ENCODE data around the gene PTCH1.

PTCH1 gene

GRCh38 chr9:95437559-95437958 is 79.2 kb downstream of the PTCH1 start:
- Histone ChIP-seq H3K9me3 (ENCODE audit: insufficient read depth, low read depth, low read length) (peaks cover 6% of the 10 kb centered on the region), H3K36me3 (ENCODE audit: control insufficient read depth in 1 of 2, insufficient read depth in 2 of 2, low read length in 2 of 2) (peaks cover 2 to 3% of the 10 kb centered on the region in 2 experiments), H2BK12ac (ENCODE audit: low read length) (no peak overlapping the region), H3K23ac (ENCODE audit: low read length) (no peak overlapping the region), H3K4me3 (ENCODE audit: low read depth, low read length) (no peak overlapping the region), H2AK5ac (ENCODE audit: low read length) (no peak overlapping the region), H4K91ac (ENCODE audit: low read depth, low read length) (no peak overlapping the region), H3K9ac (ENCODE audit: low read length) (no peak overlapping the region), H4K8ac (ENCODE audit: low read depth, low read length) (no peak overlapping the region), H2AFZ (ENCODE audit: insufficient read depth, low read length, poor library complexity) (no peak overlapping the region), H3K4ac (ENCODE audit: low read depth, low read length) (no peak overlapping the region), H3K79me1 (ENCODE audit: low read length) (no peaks in the 10 kb centered on the region), H3K27ac (ENCODE audit: low read depth, low read length) (no peak overlapping the region), H3K4me2 (ENCODE audit: low read length) (no peak overlapping the region), H3K27me3 (ENCODE audit: insufficient read depth, low read length) (no peaks in the 10 kb centered on the region), H3K79me2 (ENCODE audit: control insufficient read depth, insufficient read depth, low read length, poor library complexity) (no peaks in the 10 kb centered on the region), H3K14ac (ENCODE audit: low read length) (no peak overlapping the region), H2BK120ac (ENCODE audit: insufficient read depth, low read length, poor library complexity) (no peak overlapping the region), H3K18ac (ENCODE audit: low read length) (no peak overlapping the region), H2BK5ac (ENCODE audit: low read depth, low read length, poor library complexity) (no peak overlapping the region), H4K12ac (ENCODE audit: low read depth, low read length) (no peak overlapping the region), H3K4me1 (ENCODE audit: control insufficient read depth in 1 of 2, insufficient read depth in 2 of 2, low read length in 2 of 2) (peaks cover 0 to 3% of the 10 kb centered on the region in 2 experiments)
- DNase-seq: no peak
- no CpG with 5 or more reads among the region's 6 CpGs for WGBS (ENCODE audit: extremely low coverage, insufficient coverage, insufficient read length)

- Histone ChIP-seq H4K91ac (ENCODE audit: low read depth, low read length) (no peak overlapping the region), H3K14ac (ENCODE audit: low read length) (no peak overlapping the region), H4K12ac (ENCODE audit: low read depth, low read length) (no peak overlapping the region), H3K4me1 (ENCODE audit: control insufficient read depth in 1 of 2, insufficient read depth in 2 of 2, low read length in 2 of 2) (peaks cover 0 to 3% of the 10 kb centered on the region in 2 experiments), H2BK120ac (ENCODE audit: insufficient read depth, low read length, poor library complexity) (no peak overlapping the region), H3K79me2 (ENCODE audit: control insufficient read depth, insufficient read depth, low read length, poor library complexity) (no peaks in the 10 kb centered on the region), H3K27me3 (ENCODE audit: insufficient read depth, low read length) (no peaks in the 10 kb centered on the region), H2AK5ac (ENCODE audit: low read length) (no peak overlapping the region), H3K23ac (ENCODE audit: low read length) (no peak overlapping the region), H2BK12ac (ENCODE audit: low read length) (no peak overlapping the region), H3K79me1 (ENCODE audit: low read length) (no peaks in the 10 kb centered on the region), H3K27ac (ENCODE audit: low read depth, low read length) (no peak overlapping the region), H3K18ac (ENCODE audit: low read length) (no peak overlapping the region), H2AFZ (ENCODE audit: insufficient read depth, low read length, poor library complexity) (no peak overlapping the region), H3K9me3 (ENCODE audit: insufficient read depth, low read depth, low read length) (peaks cover 6% of the 10 kb centered on the region), H3K9ac (ENCODE audit: low read length) (no peak overlapping the region), H3K4ac (ENCODE audit: low read depth, low read length) (no peak overlapping the region), H3K4me3 (ENCODE audit: low read depth, low read length) (no peak overlapping the region), H2BK5ac (ENCODE audit: low read depth, low read length, poor library complexity) (no peak overlapping the region), H3K36me3 (ENCODE audit: control insufficient read depth in 1 of 2, insufficient read depth in 2 of 2, low read length in 2 of 2) (no peaks in the 10 kb centered on the region), H3K4me2 (ENCODE audit: low read length) (no peak overlapping the region), H4K8ac (ENCODE audit: low read depth, low read length) (no peak overlapping the region)
- peak; percentile 79 to 84 for DNase-seq
- no CpG with 5 or more reads among the region's 7 CpGs for WGBS (ENCODE audit: extremely low coverage, insufficient coverage, insufficient read length)
Observed at GRCh38 chr9:95436416-95436815, 80.4 kb downstream of the PTCH1 start.

- H4K12ac ChIP-seq (ENCODE audit: low read depth, low read length): no peak overlapping the region
- no peak overlapping the region for H2BK12ac ChIP-seq (ENCODE audit: low read length)
- H2BK120ac ChIP-seq (ENCODE audit: insufficient read depth, low read length, poor library complexity): no peak overlapping the region
- no peak overlapping the region for H3K27ac ChIP-seq (ENCODE audit: low read depth, low read length)
- H3K14ac ChIP-seq (ENCODE audit: low read length): no peak overlapping the region
- H2AK5ac ChIP-seq (ENCODE audit: low read length): no peak overlapping the region
- no peak overlapping the region for H2BK5ac ChIP-seq (ENCODE audit: low read depth, low read length, poor library complexity)
- H3K79me1 ChIP-seq (ENCODE audit: low read length): no peaks in the 10 kb centered on the region
- H3K4ac ChIP-seq (ENCODE audit: low read depth, low read length): no peak overlapping the region
- no peak overlapping the region for H4K91ac ChIP-seq (ENCODE audit: low read depth, low read length)
- WGBS (ENCODE audit: extremely low coverage, insufficient coverage, insufficient read length): no CpG with 5 or more reads among the region's 6 CpGs
- H4K8ac ChIP-seq (ENCODE audit: low read depth, low read length): no peak overlapping the region
- H3K36me3 ChIP-seq (ENCODE audit: control insufficient read depth in 1 of 2, insufficient read depth in 2 of 2, low read length in 2 of 2): no peaks in the 10 kb centered on the region
- no peak for DNase-seq
- H2AFZ ChIP-seq (ENCODE audit: insufficient read depth, low read length, poor library complexity): no peak overlapping the region
- peaks cover 6% of the 10 kb centered on the region for H3K9me3 ChIP-seq (ENCODE audit: insufficient read depth, low read depth, low read length)
- no peaks in the 10 kb centered on the region for H3K27me3 ChIP-seq (ENCODE audit: insufficient read depth, low read length)
- no peak overlapping the region for H3K4me2 ChIP-seq (ENCODE audit: low read length)
- peaks cover 0 to 3% of the 10 kb centered on the region in 2 experiments for H3K4me1 ChIP-seq (ENCODE audit: control insufficient read depth in 1 of 2, insufficient read depth in 2 of 2, low read length in 2 of 2)
- no peak overlapping the region for H3K9ac ChIP-seq (ENCODE audit: low read length)
- no peak overlapping the region for H3K4me3 ChIP-seq (ENCODE audit: low read depth, low read length)
- H3K18ac ChIP-seq (ENCODE audit: low read length): no peak overlapping the region
- no peak overlapping the region for H3K23ac ChIP-seq (ENCODE audit: low read length)
- H3K79me2 ChIP-seq (ENCODE audit: control insufficient read depth, insufficient read depth, low read length, poor library complexity): no peaks in the 10 kb centered on the region
Observed at GRCh38 chr9:95435074-95435728, 81.6 kb downstream of the PTCH1 start.

GRCh38 chr9:95434116-95435073 is 82.4 kb downstream of the PTCH1 start:
- H2BK120ac ChIP-seq (ENCODE audit: insufficient read depth, low read length, poor library complexity): no peak overlapping the region

More at GRCh38 chr9:95434116-95435073, 82.4 kb downstream of the PTCH1 start:
- no peaks in the 10 kb centered on the region for H3K79me1 ChIP-seq (ENCODE audit: low read length)
- no peak overlapping the region for H2BK12ac ChIP-seq (ENCODE audit: low read length)
- peaks cover 6% of the 10 kb centered on the region for H3K9me3 ChIP-seq (ENCODE audit: insufficient read depth, low read depth, low read length)
- H3K4me2 ChIP-seq (ENCODE audit: low read length): no peak overlapping the region
- H2AK5ac ChIP-seq (ENCODE audit: low read length): no peak overlapping the region
- no peak overlapping the region for H3K23ac ChIP-seq (ENCODE audit: low read length)
- no peak overlapping the region for H2AFZ ChIP-seq (ENCODE audit: insufficient read depth, low read length, poor library complexity)
- H3K27ac ChIP-seq (ENCODE audit: low read depth, low read length): no peak overlapping the region
- no peaks in the 10 kb centered on the region for H3K27me3 ChIP-seq (ENCODE audit: insufficient read depth, low read length)
- H3K4ac ChIP-seq (ENCODE audit: low read depth, low read length): no peak overlapping the region
- no peak overlapping the region for H3K18ac ChIP-seq (ENCODE audit: low read length)
- no peak overlapping the region for H4K91ac ChIP-seq (ENCODE audit: low read depth, low read length)
- H3K14ac ChIP-seq (ENCODE audit: low read length): no peak overlapping the region
- no peak overlapping the region for H4K12ac ChIP-seq (ENCODE audit: low read depth, low read length)
- peaks cover 0 to 3% of the 10 kb centered on the region in 2 experiments for H3K4me1 ChIP-seq (ENCODE audit: control insufficient read depth in 1 of 2, insufficient read depth in 2 of 2, low read length in 2 of 2)
- no CpG with 5 or more reads among the region's 25 CpGs for WGBS (ENCODE audit: extremely low coverage, insufficient coverage, insufficient read length)
- no peak overlapping the region for H3K9ac ChIP-seq (ENCODE audit: low read length)
- H3K4me3 ChIP-seq (ENCODE audit: low read depth, low read length): no peak overlapping the region
- H3K79me2 ChIP-seq (ENCODE audit: control insufficient read depth, insufficient read depth, low read length, poor library complexity): no peaks in the 10 kb centered on the region
- H2BK5ac ChIP-seq (ENCODE audit: low read depth, low read length, poor library complexity): no peak overlapping the region
- DNase-seq: peak; percentile 77 to 82
- no peaks in the 10 kb centered on the region for H3K36me3 ChIP-seq (ENCODE audit: control insufficient read depth in 1 of 2, insufficient read depth in 2 of 2, low read length in 2 of 2)
- no peak overlapping the region for H4K8ac ChIP-seq (ENCODE audit: low read depth, low read length)

All from trophoblast cell (in vitro differentiated cells and primary cell).